MM.1S (cell line): ENCODE measurements around the gene KCNQ4.

ENCODE experiments used
- DNase-seq: peaks from one replicate; pipeline ENCODE4 v3.0.0-alpha.2; 2015
- H2AFZ ChIP-seq: fragments of 300-600 bp; sonication (generic); 2 replicates; pipeline ENCODE4 v1.6.0; 2016; ENCODE audit warnings: antibody characterized with exemption, low read length
- H3F3A ChIP-seq: fragments of 300-600 bp; sonication (generic); 2 replicates; pipeline ENCODE4 v1.6.1; 2016; ENCODE audit warnings: mild to moderate bottlenecking, antibody characterized with exemption, low read length, moderate library complexity, mixed read lengths; ENCODE audit not compliant: insufficient read depth
- H3K27ac ChIP-seq: fragments of 300-600 bp; sonication (generic); 2 replicates; pipeline ENCODE4 v1.5.1; 2016; ENCODE audit warnings: mild to moderate bottlenecking, low read length
- H3K27me3 ChIP-seq: fragments of 300-600 bp; sonication (generic); replicated peaks from 2 replicates; pipeline ENCODE4 v1.6.0; 2016; ENCODE audit warnings: low read length; ENCODE audit not compliant: insufficient read depth
- H3K36me3 ChIP-seq: fragments of 300-600 bp; sonication (generic); replicated peaks from 2 replicates; pipeline ENCODE4 v1.6.1; 2016; ENCODE audit warnings: mild to moderate bottlenecking, low read length, mixed read lengths; ENCODE audit not compliant: insufficient read depth
- H3K4me1 ChIP-seq: fragments of 300-600 bp; sonication (generic); 2 replicates; pipeline ENCODE4 v1.6.1; 2016; ENCODE audit warnings: low read length, mixed read lengths
- H3K4me2 ChIP-seq: fragments of 300-600 bp; sonication (generic); 2 replicates; pipeline ENCODE4 v1.6.0; 2016; ENCODE audit warnings: low read depth, low read length
- H3K4me3 ChIP-seq: fragments of 300-600 bp; sonication (generic); 2 replicates; pipeline ENCODE4 v1.5.1; 2016; ENCODE audit warnings: low read length, mixed read lengths
- H3K79me2 ChIP-seq: fragments of 300-600 bp; sonication (generic); 2 replicates; pipeline ENCODE4 v1.6.1; 2016; ENCODE audit warnings: mixed run types, low read length, mixed read lengths
- H3K9ac ChIP-seq: fragments of 300-600 bp; sonication (generic); 2 replicates; pipeline ENCODE4 v1.6.1; 2016; ENCODE audit warnings: low read length, mixed read lengths
- H3K9me2 ChIP-seq: fragments of 300-600 bp; sonication (generic); replicated peaks from 2 replicates; pipeline ENCODE4 v1.6.1; 2016; ENCODE audit warnings: mild to moderate bottlenecking, low read length, mixed read lengths; ENCODE audit not compliant: insufficient read depth
- H3K9me3 ChIP-seq: fragments of 300-600 bp; sonication (generic); replicated peaks from 2 replicates; pipeline ENCODE4 v1.6.1; 2016; ENCODE audit warnings: mild to moderate bottlenecking, low read length, mixed read lengths; ENCODE audit not compliant: insufficient read depth
- H4K20me1 ChIP-seq: fragments of 300-600 bp; sonication (generic); 2 replicates; pipeline ENCODE4 v1.6.1; 2016; ENCODE audit warnings: mild to moderate bottlenecking, low read length, moderate library complexity, mixed read lengths; ENCODE audit not compliant: insufficient read depth
- EZH2 ChIP-seq: fragments of 300-600 bp; sonication (generic); optimal IDR thresholded peaks from 2 replicates; pipeline ENCODE3; 2017; ENCODE audit warnings: low read depth, mild to moderate bottlenecking, antibody characterized with exemption, low read length, mixed read lengths
- EZH2phosphoT487 ChIP-seq: fragments of 300-600 bp; sonication (generic); IDR thresholded peaks from 2 replicates; pipeline ENCODE4 v1.6.1; 2018; ENCODE audit warnings: antibody characterized with exemption, low read length
- TF ChIP-seq, protein P1 (sequence below): fragments of 300-600 bp; sonication (generic); IDR thresholded peaks from 2 replicates; pipeline ENCODE4 v1.5.1; 2016; ENCODE audit warnings: antibody characterized with exemption, low read length, mixed read lengths

The KCNQ4 gene

GRCh38 chr1:40819101-40819500, 35.5 kb downstream of the KCNQ4 start:
- H3K36me3 ChIP-seq = no peaks in the 10 kb centered on the region
- H3K79me2 ChIP-seq = no peaks in the 10 kb centered on the region
- H3K9me2 ChIP-seq = no peaks in the 10 kb centered on the region
- H4K20me1 ChIP-seq = no peaks in the 10 kb centered on the region
- no peak overlapping the region for H2AFZ ChIP-seq
- H3K27ac ChIP-seq = no peak overlapping the region
- no peak for TF ChIP-seq EZH2phosphoT487
- H3K9me3 ChIP-seq = no peaks in the 10 kb centered on the region
- no peak overlapping the region for H3K4me3 ChIP-seq
- no peak overlapping the region for H3K4me2 ChIP-seq
- H3K4me1 ChIP-seq = no peaks in the 10 kb centered on the region
- no peaks in the 10 kb centered on the region for H3F3A ChIP-seq
- H3K9ac ChIP-seq = no peak overlapping the region
- peaks cover 8% of the 10 kb centered on the region; the same call in 1 of the 2 replicates for H3K27me3 ChIP-seq
- no peak for DNase-seq

DNA sequence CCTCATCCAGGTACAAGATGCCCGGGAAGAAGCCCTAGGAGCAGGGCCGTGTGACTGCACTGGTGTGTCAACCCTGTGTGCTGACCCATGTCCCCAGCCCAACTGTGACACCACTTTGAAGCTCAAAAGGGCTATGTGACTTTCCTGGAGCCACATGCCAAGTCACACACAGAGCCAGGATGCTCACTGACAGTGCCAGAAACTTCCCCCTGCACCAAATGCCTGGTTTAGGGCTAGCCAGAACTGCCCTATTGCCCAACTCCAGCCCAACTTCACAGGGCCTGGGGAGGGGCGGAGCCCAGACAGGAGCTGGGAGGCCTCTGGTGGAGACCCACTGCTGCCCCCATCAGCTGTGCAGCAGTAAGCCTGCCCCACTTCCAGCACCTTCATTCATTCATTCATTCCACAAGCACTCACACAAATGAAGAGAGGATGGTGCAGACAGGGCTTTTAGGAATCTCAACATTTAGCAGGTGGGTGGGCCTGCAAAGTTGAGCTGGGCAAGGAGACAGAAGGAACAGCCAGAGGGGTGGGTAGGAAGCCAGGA, 36.7 kb downstream of the KCNQ4 start:
- no peaks in the 10 kb centered on the region for H3K4me1 ChIP-seq
- no peak overlapping the region for H3K4me3 ChIP-seq
- no peak overlapping the region for H3K27ac ChIP-seq
- H3K79me2 ChIP-seq = no peaks in the 10 kb centered on the region
- no peaks in the 10 kb centered on the region for H3F3A ChIP-seq
- H3K4me2 ChIP-seq = no peak overlapping the region
- H3K9ac ChIP-seq = no peak overlapping the region
- no peaks in the 10 kb centered on the region for H4K20me1 ChIP-seq
- H2AFZ ChIP-seq = no peak overlapping the region
- no peaks in the 10 kb centered on the region for H3K9me2 ChIP-seq
- no peak for TF ChIP-seq EZH2
- TF ChIP-seq, protein P1, sequence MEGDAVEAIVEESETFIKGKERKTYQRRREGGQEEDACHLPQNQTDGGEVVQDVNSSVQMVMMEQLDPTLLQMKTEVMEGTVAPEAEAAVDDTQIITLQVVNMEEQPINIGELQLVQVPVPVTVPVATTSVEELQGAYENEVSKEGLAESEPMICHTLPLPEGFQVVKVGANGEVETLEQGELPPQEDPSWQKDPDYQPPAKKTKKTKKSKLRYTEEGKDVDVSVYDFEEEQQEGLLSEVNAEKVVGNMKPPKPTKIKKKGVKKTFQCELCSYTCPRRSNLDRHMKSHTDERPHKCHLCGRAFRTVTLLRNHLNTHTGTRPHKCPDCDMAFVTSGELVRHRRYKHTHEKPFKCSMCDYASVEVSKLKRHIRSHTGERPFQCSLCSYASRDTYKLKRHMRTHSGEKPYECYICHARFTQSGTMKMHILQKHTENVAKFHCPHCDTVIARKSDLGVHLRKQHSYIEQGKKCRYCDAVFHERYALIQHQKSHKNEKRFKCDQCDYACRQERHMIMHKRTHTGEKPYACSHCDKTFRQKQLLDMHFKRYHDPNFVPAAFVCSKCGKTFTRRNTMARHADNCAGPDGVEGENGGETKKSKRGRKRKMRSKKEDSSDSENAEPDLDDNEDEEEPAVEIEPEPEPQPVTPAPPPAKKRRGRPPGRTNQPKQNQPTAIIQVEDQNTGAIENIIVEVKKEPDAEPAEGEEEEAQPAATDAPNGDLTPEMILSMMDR = no peak
- TF ChIP-seq EZH2phosphoT487 = no peak
- H3K9me3 ChIP-seq = no peaks in the 10 kb centered on the region
- H3K36me3 ChIP-seq = no peaks in the 10 kb centered on the region
- H3K27me3 ChIP-seq = peaks cover 7% of the 10 kb centered on the region; the same call in 1 of the 2 replicates
- DNase-seq = no peak

DNA sequence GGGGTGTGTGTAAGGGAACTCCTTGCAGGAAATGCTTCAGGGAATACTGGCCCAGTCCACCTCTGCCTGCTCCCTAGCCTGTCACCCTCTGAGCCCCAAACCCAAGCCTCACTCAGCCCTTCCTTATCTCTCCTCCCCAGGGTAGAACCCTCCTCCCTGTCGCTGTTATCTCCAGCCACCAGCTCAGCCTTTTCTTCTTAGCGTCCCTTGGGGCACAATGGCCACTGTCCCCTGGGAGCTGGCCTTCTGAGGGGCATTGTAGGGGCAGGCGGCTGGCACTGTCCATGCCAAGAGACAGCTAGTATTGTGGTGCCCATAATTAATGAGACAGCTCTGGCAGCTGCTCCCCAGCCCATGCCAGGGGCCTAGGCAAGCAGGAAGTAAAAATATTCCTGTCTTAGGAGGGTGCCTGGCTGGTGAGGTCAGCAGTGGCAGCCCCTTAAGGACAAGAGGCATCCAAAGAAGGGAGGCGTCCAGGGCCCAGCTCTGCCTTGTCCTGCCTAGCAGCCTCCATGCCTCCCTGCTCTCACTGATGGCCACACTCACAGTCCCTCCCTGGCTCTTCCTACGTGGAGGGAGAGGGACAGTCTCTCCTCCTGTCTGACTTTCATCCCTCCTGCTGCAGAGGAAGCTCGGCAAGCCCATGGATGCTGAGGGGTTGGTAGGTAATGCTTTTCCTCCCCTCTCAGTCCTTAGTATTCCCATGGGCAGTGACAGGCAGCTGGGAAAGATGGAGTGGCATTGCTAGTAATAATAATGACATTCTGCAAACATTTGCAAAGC, 37.5 kb downstream of the KCNQ4 start:
- no peak for DNase-seq
- H3K27ac ChIP-seq = no peak overlapping the region
- H4K20me1 ChIP-seq = no peaks in the 10 kb centered on the region
- TF ChIP-seq EZH2 (no peak), EZH2phosphoT487 (no peak)
- TF ChIP-seq, protein P1 = no peak
- H3K9ac ChIP-seq = no peak overlapping the region
- no peak overlapping the region for H3K4me2 ChIP-seq
- H3K9me3 ChIP-seq = no peaks in the 10 kb centered on the region
- H3K9me2 ChIP-seq = no peaks in the 10 kb centered on the region
- H3K4me3 ChIP-seq = no peak overlapping the region
- H3K36me3 ChIP-seq = no peaks in the 10 kb centered on the region
- H3K27me3 ChIP-seq = no peaks in the 10 kb centered on the region; the same call in 1 of the 2 replicates
- H3K79me2 ChIP-seq = no peaks in the 10 kb centered on the region
- no peaks in the 10 kb centered on the region for H3K4me1 ChIP-seq
- H2AFZ ChIP-seq = no peak overlapping the region
- no peaks in the 10 kb centered on the region for H3F3A ChIP-seq

DNA sequence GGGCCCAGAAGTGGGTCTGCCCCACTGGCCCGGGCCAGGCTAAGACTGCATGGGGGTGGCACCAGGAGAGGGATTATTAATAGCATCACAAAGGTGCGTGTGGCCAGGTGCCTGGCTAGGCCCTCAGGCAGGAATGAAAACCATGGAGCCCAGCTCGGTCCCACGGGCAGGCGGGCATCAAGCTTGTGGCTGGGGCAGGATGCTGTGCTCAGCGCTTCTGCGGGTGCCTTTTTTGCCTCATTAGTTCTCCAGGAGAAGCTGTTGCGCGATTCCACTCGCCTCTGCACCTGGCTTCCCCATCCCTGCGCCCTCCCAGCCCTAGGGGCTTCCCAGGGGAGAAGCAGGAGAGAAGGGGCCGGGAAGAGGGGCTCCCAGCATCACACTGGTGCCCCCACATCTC, 39.3 kb downstream of the KCNQ4 start:
- H3K36me3 ChIP-seq = no peaks in the 10 kb centered on the region
- H3K9me3 ChIP-seq = no peaks in the 10 kb centered on the region
- H2AFZ ChIP-seq = no peak overlapping the region
- H3K4me3 ChIP-seq = no peak overlapping the region
- no peaks in the 10 kb centered on the region for H3F3A ChIP-seq
- no peaks in the 10 kb centered on the region for H3K4me1 ChIP-seq
- H4K20me1 ChIP-seq = no peaks in the 10 kb centered on the region
- no peaks in the 10 kb centered on the region for H3K79me2 ChIP-seq
- TF ChIP-seq EZH2 (no peak), EZH2phosphoT487 (no peak)
- TF ChIP-seq, protein P1 = no peak
- no peak overlapping the region for H3K4me2 ChIP-seq
- peaks cover 4% of the 10 kb centered on the region; the same call in 1 of the 2 replicates for H3K27me3 ChIP-seq
- DNase-seq = no peak
- no peak overlapping the region for H3K9ac ChIP-seq
- H3K9me2 ChIP-seq = no peaks in the 10 kb centered on the region
- no peak overlapping the region for H3K27ac ChIP-seq
